ENCODE measurements around the gene SSX2IP.

DNA sequence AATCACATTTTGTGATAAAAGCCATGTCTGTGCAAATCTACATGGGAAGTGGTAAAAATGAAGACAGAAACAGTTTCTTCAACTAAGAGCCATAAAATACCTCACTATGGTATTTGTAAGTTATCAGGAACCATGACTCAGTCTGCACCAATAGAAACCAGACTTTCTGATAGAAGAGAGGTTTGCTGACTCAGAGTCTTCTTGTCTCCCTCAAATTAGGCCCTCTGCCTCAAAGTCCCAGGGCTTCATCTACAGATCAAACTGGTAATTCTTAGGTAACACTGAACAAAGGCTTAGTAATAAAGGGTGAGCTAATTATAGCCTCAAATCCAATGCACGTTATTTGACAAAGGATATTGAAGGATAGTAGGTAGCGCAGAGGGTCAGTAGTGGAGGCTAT is 30.9 kb upstream of the SSX2IP start:
- no peak for TF ChIP-seq EP300 (IDR thresholded peaks at IDR 0.05)
- no peak for TF ChIP-seq POLR2AphosphoS5 (IDR thresholded peaks at IDR 0.05)
- no peak for TF ChIP-seq POLR2A (IDR thresholded peaks at IDR 0.05)
